Nephron (organoid): ENCODE data around the gene ZCCHC14.
"Not testable (repeated sequence)": the region's sequence is repeated elsewhere in the genome, so short reads cannot be mapped to it uniquely, and the experiment has no call there.

ENCODE experiments used
- H3K27ac Mint-ChIP-seq, 3 experiments: 2 replicates each; pipeline ENCODE4 v1.8.0; 2020; ENCODE audit warnings: mixed read lengths in 3 of 3, mild to moderate bottlenecking in 2 of 3, moderate library complexity in 1 of 3
- H3K27me3 Mint-ChIP-seq: 2 replicates; pipeline ENCODE4 v1.8.0; 2021; ENCODE audit warnings: low read depth, mild to moderate bottlenecking, moderate library complexity, mixed read lengths
- H3K36me3 Mint-ChIP-seq: 2 replicates; pipeline ENCODE4 v1.8.0; 2020; ENCODE audit warnings: low read depth, mixed read lengths
- H3K4me1 Mint-ChIP-seq: 2 replicates; pipeline ENCODE4 v1.8.0; 2020; ENCODE audit warnings: mixed read lengths
- H3K4me3 Mint-ChIP-seq, 3 experiments: 2 replicates each; pipeline ENCODE4 v1.8.0; 2020; ENCODE audit warnings: mild to moderate bottlenecking in 3 of 3, mixed read lengths in 3 of 3, moderate library complexity in 2 of 3
- H3K9me3 Mint-ChIP-seq: 2 replicates; pipeline ENCODE4 v1.8.0; 2020; ENCODE audit warnings: mixed read lengths
- CTCF ChIP-seq, 3 experiments: fragments of 200-600 bp; sonication (generic); IDR thresholded peaks; one replicate each; pipeline ENCODE4 v1.5.0; 2021; ENCODE audit warnings: antibody characterized with exemption in 3 of 3; ENCODE audit not compliant: unreplicated experiment in 3 of 3

Gene ZCCHC14

GRCh38 chr16:87363771-87364455 lies 128.9 kb downstream of the ZCCHC14 start:
- H3K36me3 Mint-ChIP-seq = peaks cover 32% of the 10 kb centered on the region
- no peaks in the 10 kb centered on the region for H3K27me3 Mint-ChIP-seq
- H3K9me3 Mint-ChIP-seq = no peaks in the 10 kb centered on the region
- H3K4me3 Mint-ChIP-seq = no peak overlapping the region
- H3K27ac Mint-ChIP-seq = peak overlapping the region in 2 of 3 experiments; percentile 26 to 54
- TF ChIP-seq CTCF (IDR thresholded peaks at IDR 0.05; ENCODE audit: unreplicated experiment in 3 of 3) = no peak
- peaks cover 10% of the 10 kb centered on the region for H3K4me1 Mint-ChIP-seq

- not testable (repeated sequence) for H3K27me3 Mint-ChIP-seq, H3K4me3 Mint-ChIP-seq, H3K9me3 Mint-ChIP-seq
- Mint-ChIP-seq H3K27ac (peak overlapping the region in 1 of 3 experiments; percentile 54), H3K4me1 (peaks cover 10% of the 10 kb centered on the region), H3K36me3 (peaks cover 39% of the 10 kb centered on the region)
Measured at GRCh38 chr16:87362828-87363559, 129.8 kb downstream of the ZCCHC14 start.

- peaks cover 40% of the 10 kb centered on the region for H3K36me3 Mint-ChIP-seq
- H3K27me3 Mint-ChIP-seq = no peaks in the 10 kb centered on the region
- no peak overlapping the region for H3K4me3 Mint-ChIP-seq
- H3K9me3 Mint-ChIP-seq = no peaks in the 10 kb centered on the region
- H3K27ac Mint-ChIP-seq = no peak overlapping the region
- TF ChIP-seq CTCF (IDR thresholded peaks at IDR 0.05; ENCODE audit: unreplicated experiment in 3 of 3) = no peak
- H3K4me1 Mint-ChIP-seq = peaks cover 10% of the 10 kb centered on the region
Measured at GRCh38 chr16:87361916-87362619, 130.8 kb downstream of the ZCCHC14 start.

- no peak overlapping the region for H3K27ac Mint-ChIP-seq
- TF ChIP-seq CTCF (IDR thresholded peaks at IDR 0.05; ENCODE audit: unreplicated experiment in 3 of 3) = no peak
- H3K9me3 Mint-ChIP-seq = no peaks in the 10 kb centered on the region
- H3K27me3 Mint-ChIP-seq = no peaks in the 10 kb centered on the region
- peaks cover 10% of the 10 kb centered on the region for H3K4me1 Mint-ChIP-seq
- H3K4me3 Mint-ChIP-seq = no peak overlapping the region
- H3K36me3 Mint-ChIP-seq = peaks cover 40% of the 10 kb centered on the region
Measured at GRCh38 chr16:87360862-87361610, 131.8 kb downstream of the ZCCHC14 start.

- TF ChIP-seq CTCF (IDR thresholded peaks at IDR 0.05; ENCODE audit: unreplicated experiment in 3 of 3) = no peak
- peaks cover 10% of the 10 kb centered on the region for H3K4me1 Mint-ChIP-seq
- peaks cover 43% of the 10 kb centered on the region for H3K36me3 Mint-ChIP-seq
- H3K4me3 Mint-ChIP-seq = no peak overlapping the region
- no peaks in the 10 kb centered on the region for H3K9me3 Mint-ChIP-seq
- H3K27me3 Mint-ChIP-seq = no peaks in the 10 kb centered on the region
- no peak overlapping the region for H3K27ac Mint-ChIP-seq
Measured at GRCh38 chr16:87359121-87359520, 133.7 kb downstream of the ZCCHC14 start.

GRCh38 chr16:87358696-87359095 lies 134.1 kb downstream of the ZCCHC14 start:
- TF ChIP-seq CTCF (IDR thresholded peaks at IDR 0.05; ENCODE audit: unreplicated experiment in 3 of 3) = no peak
- Mint-ChIP-seq H3K27ac (no peak overlapping the region), H3K4me1 (peaks cover 10% of the 10 kb centered on the region), H3K4me3 (no peak overlapping the region), H3K9me3 (no peaks in the 10 kb centered on the region), H3K36me3 (peaks cover 43% of the 10 kb centered on the region), H3K27me3 (no peaks in the 10 kb centered on the region)
